Peyer's patch (tissue), 4 donors: Measurements from ENCODE around the gene ERP27. TPM values are rescaled to one million over a fixed set of nuclear protein-coding genes. Genes with fewer than 3 reads are reported as not detected.

Source experiments
- DNase-seq, 3 donors: peaks; one replicate each; pipeline ENCODE4 v3.0.0-alpha.2; 2017 to 2019
- H3K27ac ChIP-seq, 4 donors: fragments of 200-600 bp; sonication (generic); one replicate each; pipeline ENCODE4 v1.5.1; 2016 to 2019
- H3K27me3 ChIP-seq, 2 donors: fragments of 200-600 bp; sonication (generic); one replicate each; pipeline ENCODE4 v1.5.1; 2019
- H3K36me3 ChIP-seq, 3 donors: fragments of 200-600 bp; sonication (generic); one replicate each; pipeline ENCODE4 v1.5.1; 2016 to 2019
- H3K4me1 ChIP-seq, 4 donors: fragments of 200-600 bp; sonication (generic); one replicate each; pipeline ENCODE4 v1.5.1; 2016 to 2019
- H3K4me3 ChIP-seq, 4 donors: fragments of 200-600 bp; sonication (generic); 1 replicate in 3 of 4; 2 replicates in 1 of 4; pipeline ENCODE4 v1.5.1; 2016 to 2019; ENCODE audit warnings: mild to moderate bottlenecking in 1 of 4
- H3K9me3 ChIP-seq, 4 donors: fragments of 200-600 bp; sonication (generic); one replicate each; pipeline ENCODE4 v1.5.1; 2016 to 2019; ENCODE audit warnings: mild to moderate bottlenecking in 1 of 4
- POLR2A ChIP-seq, 2 donors: fragments of 450-650 bp; IDR thresholded peaks; one replicate each; pipeline ENCODE4 v1.5.1; 2017; ENCODE audit warnings: antibody characterized with exemption in 2 of 2, mild to moderate bottlenecking in 2 of 2, moderate library complexity in 2 of 2
- total RNA-seq, 4 donors: library from RNA; depleted of rRNA; stranded (reverse); fragments of >200 nt; gene quantifications; one replicate each; pipeline ENCODE4 v1.1.0, GENCODE V29; 2016
- TF ChIP-seq, protein P1 (sequence below), 6 experiments: fragments of 450-650 bp in 4 of 6; fragments of 200-600 bp in 2 of 6; sonication (generic) in 1 of 6; IDR thresholded peaks; one replicate each; pipeline ENCODE4 v1.5.1; 2017 to 2019; ENCODE audit warnings: antibody characterized with exemption in 6 of 6, mild to moderate bottlenecking in 3 of 6, moderate library complexity in 1 of 6

Gene ERP27
- total RNA-seq, 4 donors from 2014 or later, result 0.94 to 2.5 (median 1.2) TPM; not detected in 1

DNA sequence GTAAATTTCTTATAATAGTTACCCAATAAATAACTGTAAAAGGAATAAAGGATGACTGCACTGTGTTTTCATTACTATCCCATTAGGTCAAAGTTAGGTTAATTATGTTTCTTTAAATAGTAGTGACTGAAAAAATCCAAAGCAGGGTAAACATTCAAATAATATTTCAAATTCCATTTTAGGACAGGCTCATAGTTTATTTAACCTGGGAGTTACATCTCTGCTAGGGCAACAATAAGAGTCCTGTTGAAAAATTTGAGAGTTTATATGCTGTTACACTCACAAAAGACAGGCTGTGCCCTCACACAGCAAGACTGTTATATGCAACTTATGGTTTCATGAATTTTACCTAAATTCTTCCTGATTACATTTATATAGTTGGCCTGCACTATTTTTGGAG, 8.0 kb downstream of the ERP27 start:
- Histone ChIP-seq H3K9me3 (no peaks in the 10 kb centered on the region), H3K4me1 (no peaks in the 10 kb centered on the region), H3K27ac (no peak overlapping the region), H3K4me3 (no peak overlapping the region), H3K36me3 (no peaks in the 10 kb centered on the region), H3K27me3 (no peaks in the 10 kb centered on the region)
- TF ChIP-seq POLR2A (IDR thresholded peaks at IDR 0.05), result no peak
- TF ChIP-seq, protein P1, sequence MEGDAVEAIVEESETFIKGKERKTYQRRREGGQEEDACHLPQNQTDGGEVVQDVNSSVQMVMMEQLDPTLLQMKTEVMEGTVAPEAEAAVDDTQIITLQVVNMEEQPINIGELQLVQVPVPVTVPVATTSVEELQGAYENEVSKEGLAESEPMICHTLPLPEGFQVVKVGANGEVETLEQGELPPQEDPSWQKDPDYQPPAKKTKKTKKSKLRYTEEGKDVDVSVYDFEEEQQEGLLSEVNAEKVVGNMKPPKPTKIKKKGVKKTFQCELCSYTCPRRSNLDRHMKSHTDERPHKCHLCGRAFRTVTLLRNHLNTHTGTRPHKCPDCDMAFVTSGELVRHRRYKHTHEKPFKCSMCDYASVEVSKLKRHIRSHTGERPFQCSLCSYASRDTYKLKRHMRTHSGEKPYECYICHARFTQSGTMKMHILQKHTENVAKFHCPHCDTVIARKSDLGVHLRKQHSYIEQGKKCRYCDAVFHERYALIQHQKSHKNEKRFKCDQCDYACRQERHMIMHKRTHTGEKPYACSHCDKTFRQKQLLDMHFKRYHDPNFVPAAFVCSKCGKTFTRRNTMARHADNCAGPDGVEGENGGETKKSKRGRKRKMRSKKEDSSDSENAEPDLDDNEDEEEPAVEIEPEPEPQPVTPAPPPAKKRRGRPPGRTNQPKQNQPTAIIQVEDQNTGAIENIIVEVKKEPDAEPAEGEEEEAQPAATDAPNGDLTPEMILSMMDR (IDR thresholded peaks at IDR 0.05), result no peak
- DNase-seq, result no peak

DNA sequence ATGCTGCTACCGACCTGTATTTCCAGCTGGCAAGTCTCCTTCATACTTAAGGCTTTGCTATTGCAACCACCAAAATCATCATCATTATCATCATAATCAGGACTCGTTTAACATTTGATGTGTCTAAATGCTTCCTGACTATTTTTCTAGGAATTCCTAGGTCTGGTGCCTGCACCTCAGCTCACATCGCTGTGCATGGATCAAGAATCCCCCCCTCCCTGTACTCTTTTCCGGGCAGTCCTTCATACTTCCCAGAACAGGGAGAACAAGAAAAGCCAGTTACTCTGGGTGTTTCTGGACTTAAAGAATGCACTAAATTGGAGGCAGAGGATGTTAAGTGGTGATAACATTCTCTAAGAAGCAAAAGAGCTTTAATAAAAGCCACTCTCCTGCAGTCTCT, 9.4 kb downstream of the ERP27 start:
- no peaks in the 10 kb centered on the region for H3K9me3 ChIP-seq
- H3K4me1 ChIP-seq, result no peaks in the 10 kb centered on the region
- no peaks in the 10 kb centered on the region for H3K27me3 ChIP-seq
- no peak for DNase-seq
- no peak overlapping the region for H3K27ac ChIP-seq
- no peaks in the 10 kb centered on the region for H3K36me3 ChIP-seq
- no peak for TF ChIP-seq POLR2A (IDR thresholded peaks at IDR 0.05)
- TF ChIP-seq, protein P1 (IDR thresholded peaks at IDR 0.05), result no peak
- no peak overlapping the region for H3K4me3 ChIP-seq

DNA sequence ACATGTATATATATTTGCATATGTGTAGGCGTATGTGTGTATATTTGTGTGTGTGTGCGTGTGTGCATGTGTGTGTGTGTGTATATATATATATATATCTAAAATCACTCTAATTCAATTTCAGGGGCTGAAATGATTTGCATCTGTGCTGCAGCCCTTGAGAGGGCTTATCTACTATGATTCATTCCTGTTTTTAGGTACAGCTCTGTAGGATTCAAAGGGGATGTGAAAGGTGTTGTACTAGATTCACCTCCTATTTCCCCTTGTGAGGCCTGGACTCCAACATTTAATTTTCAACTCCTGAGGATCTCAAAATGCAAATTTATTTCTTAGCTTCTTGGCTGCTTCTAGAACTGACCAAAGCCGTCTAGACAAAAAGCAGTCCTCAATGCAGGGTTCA, 11.1 kb downstream of the ERP27 start:
- no peaks in the 10 kb centered on the region for H3K36me3 ChIP-seq
- no peaks in the 10 kb centered on the region for H3K27me3 ChIP-seq
- no peak overlapping the region for H3K4me3 ChIP-seq
- H3K4me1 ChIP-seq, result no peaks in the 10 kb centered on the region
- TF ChIP-seq POLR2A (IDR thresholded peaks at IDR 0.05), result no peak
- TF ChIP-seq, protein P1 (IDR thresholded peaks at IDR 0.05), result no peak
- DNase-seq, result no peak
- no peaks in the 10 kb centered on the region for H3K9me3 ChIP-seq
- H3K27ac ChIP-seq, result no peak overlapping the region

DNA sequence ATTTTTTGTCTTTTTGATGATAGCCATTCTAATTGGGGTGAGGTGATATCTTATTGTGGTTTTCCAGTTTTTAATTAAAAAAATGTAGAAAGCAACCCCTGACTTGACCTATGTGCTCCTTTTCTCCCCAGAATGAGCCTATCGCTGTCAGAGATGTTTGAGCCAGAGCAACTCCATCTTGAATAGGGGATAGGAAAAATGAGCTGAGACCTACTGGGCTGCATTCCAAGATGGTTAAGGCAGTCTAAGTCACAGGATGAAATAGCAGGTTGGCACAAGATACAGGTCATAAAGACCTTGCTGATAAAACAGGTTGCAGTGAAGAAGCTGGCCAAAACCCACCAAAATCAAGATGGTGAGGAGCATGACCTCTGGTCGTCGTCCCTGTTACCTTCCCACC, 13.8 kb downstream of the ERP27 start:
- no peak for TF ChIP-seq POLR2A (IDR thresholded peaks at IDR 0.05)
- TF ChIP-seq, protein P1 (IDR thresholded peaks at IDR 0.05), result no peak
- Histone ChIP-seq H3K9me3 (no peaks in the 10 kb centered on the region), H3K4me1 (no peaks in the 10 kb centered on the region), H3K36me3 (no peaks in the 10 kb centered on the region), H3K27me3 (no peaks in the 10 kb centered on the region), H3K27ac (no peak overlapping the region), H3K4me3 (no peak overlapping the region)
- no peak for DNase-seq

DNA sequence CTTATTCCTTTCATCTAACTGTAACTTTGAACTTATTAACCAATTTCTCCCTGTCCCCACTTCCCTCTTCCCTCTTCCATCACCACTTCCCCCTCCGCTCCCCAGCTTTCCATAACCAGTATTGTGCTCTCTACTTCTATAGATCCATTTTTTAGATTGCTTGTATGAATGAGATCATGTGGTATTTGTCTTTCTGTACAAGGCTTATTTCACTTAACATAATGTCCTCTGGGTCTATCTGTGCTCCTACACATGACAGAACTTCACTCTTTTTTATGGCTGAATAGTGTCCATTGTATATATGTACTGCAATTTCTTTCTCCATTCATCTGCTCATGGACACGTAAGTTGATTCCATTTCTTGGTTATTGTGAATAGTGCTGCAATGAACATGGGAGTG, 14.4 kb downstream of the ERP27 start:
- H3K27me3 ChIP-seq, result no peaks in the 10 kb centered on the region
- no peak overlapping the region for H3K27ac ChIP-seq
- DNase-seq, result no peak
- H3K9me3 ChIP-seq, result no peaks in the 10 kb centered on the region
- H3K4me3 ChIP-seq, result no peak overlapping the region
- TF ChIP-seq, protein P1 (IDR thresholded peaks at IDR 0.05), result no peak
- TF ChIP-seq POLR2A (IDR thresholded peaks at IDR 0.05), result no peak
- H3K36me3 ChIP-seq, result no peaks in the 10 kb centered on the region
- H3K4me1 ChIP-seq, result no peaks in the 10 kb centered on the region

DNA sequence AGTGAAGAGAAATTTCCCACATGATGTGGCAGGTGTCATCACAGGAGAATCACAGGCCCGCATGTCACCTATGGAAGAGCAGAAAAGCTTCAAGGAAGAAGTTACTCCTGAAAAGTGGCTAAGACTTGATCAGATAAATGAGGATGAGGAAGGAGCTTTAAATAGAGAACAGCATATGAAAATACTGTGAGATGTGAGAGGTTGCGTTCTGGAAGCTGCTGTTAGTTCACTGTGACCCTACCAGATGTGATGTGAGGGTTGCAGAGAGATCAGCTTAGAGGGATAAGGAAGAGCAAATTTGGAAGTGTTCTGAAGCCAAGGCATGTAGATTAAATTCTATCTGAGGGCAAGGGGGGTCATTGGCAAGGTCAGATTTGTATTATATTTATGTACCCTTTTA, 17.1 kb downstream of the ERP27 start:
- DNase-seq, result no peak
- H3K27ac ChIP-seq, result peak overlapping the region in 1 of 4 donors; percentile 20
- no peaks in the 10 kb centered on the region for H3K36me3 ChIP-seq
- H3K9me3 ChIP-seq, result no peaks in the 10 kb centered on the region
- no peak for TF ChIP-seq POLR2A (IDR thresholded peaks at IDR 0.05)
- TF ChIP-seq, protein P1 (IDR thresholded peaks at IDR 0.05), result no peak
- no peaks in the 10 kb centered on the region for H3K27me3 ChIP-seq
- H3K4me1 ChIP-seq, result no peaks in the 10 kb centered on the region
- no peak overlapping the region for H3K4me3 ChIP-seq
